Mesendoderm (in vitro differentiated cells): ENCODE results near the gene C1orf50.

Source experiments
- DNase-seq: peaks from one replicate; pipeline ENCODE4 v3.0.0; 2013
- H2AK5ac ChIP-seq: 2 replicates; pipeline ENCODE4 v1.6.1; 2013; ENCODE audit warnings: low read length, inconsistent platforms
- H2BK120ac ChIP-seq: 2 replicates; pipeline ENCODE4 v1.6.1; 2013; ENCODE audit warnings: low read depth, mild to moderate bottlenecking, low read length, moderate library complexity, mixed read lengths
- H2BK15ac ChIP-seq: replicated peaks from 2 replicates; pipeline ENCODE4 v1.6.1; 2013; ENCODE audit warnings: low read depth, mild to moderate bottlenecking, moderate library complexity
- H2BK5ac ChIP-seq: 2 replicates; pipeline ENCODE4 v1.6.1; 2013; ENCODE audit warnings: low read length, inconsistent platforms
- H3K18ac ChIP-seq: 2 replicates; pipeline ENCODE4 v1.6.1; 2013; ENCODE audit warnings: mild to moderate bottlenecking, low read length, mixed read lengths
- H3K23ac ChIP-seq: one replicate; pipeline ENCODE4 v1.6.1; 2013; ENCODE audit warnings: low read length
- H3K27ac ChIP-seq: 2 replicates; pipeline ENCODE4 v1.5.1; 2013; ENCODE audit warnings: low read depth, mild to moderate bottlenecking, inconsistent platforms, low read length, moderate library complexity
- H3K27me3 ChIP-seq: 2 replicates; pipeline ENCODE4 v1.6.1; 2013; ENCODE audit warnings: low read length, control low read depth, mild to moderate bottlenecking, inconsistent platforms; ENCODE audit not compliant: insufficient read depth, poor library complexity
- H3K36me3 ChIP-seq: 2 replicates; pipeline ENCODE4 v1.6.1; 2013; ENCODE audit warnings: low read length, inconsistent platforms; ENCODE audit not compliant: control insufficient read depth, insufficient read depth
- H3K4ac ChIP-seq: one replicate; pipeline ENCODE4 v1.6.1; 2013; ENCODE audit warnings: low read depth, mild to moderate bottlenecking, low read length, moderate library complexity
- H3K4me1 ChIP-seq: 2 replicates; pipeline ENCODE4 v1.6.1; 2013; ENCODE audit warnings: low read depth, low read length, inconsistent platforms; ENCODE audit not compliant: control insufficient read depth
- H3K4me2 ChIP-seq: 2 replicates; pipeline ENCODE4 v1.6.1; 2013; ENCODE audit warnings: low read length
- H3K4me3 ChIP-seq: 2 replicates; pipeline ENCODE4 v1.5.1; 2013; ENCODE audit warnings: mild to moderate bottlenecking, low read length
- H3K56ac ChIP-seq: one replicate; pipeline ENCODE4 v1.6.1; 2013; ENCODE audit warnings: low read length
- H3K79me1 ChIP-seq: 2 replicates; pipeline ENCODE4 v1.6.1; 2013; ENCODE audit warnings: low read length, inconsistent platforms
- H3K79me2 ChIP-seq: 2 replicates; pipeline ENCODE4 v1.6.1; 2013; ENCODE audit warnings: mild to moderate bottlenecking, low read length; ENCODE audit not compliant: control insufficient read depth, insufficient read depth
- H3K9ac ChIP-seq: 2 replicates; pipeline ENCODE4 v1.6.1; 2013; ENCODE audit warnings: low read length, inconsistent platforms
- H4K5ac ChIP-seq: one replicate; pipeline ENCODE4 v1.6.1; 2013; ENCODE audit warnings: low read length
- H4K8ac ChIP-seq: one replicate; pipeline ENCODE4 v1.6.1; 2013; ENCODE audit warnings: low read depth, mild to moderate bottlenecking, control low read depth, low read length, moderate library complexity
- WGBS: extraction: QIAGEN DNeasy Blood & Tissue Kit; methylation state at CpG from one replicate; pipeline ENCODE4 v1.1.7; 2013; ENCODE audit warnings: low lambda C conversion rate, missing lambda C conversion rate; ENCODE audit not compliant: insufficient coverage; ENCODE audit errors: extremely low coverage; 5-methylcytosine and 5-hydroxymethylcytosine counted together

Gene C1orf50

GRCh38 chr1:42757892-42758275 lies 9.2 kb upstream of the C1orf50 start:
- no peak overlapping the region for H2BK5ac ChIP-seq
- no peak overlapping the region for H2BK15ac ChIP-seq
- H3K27me3 ChIP-seq = no peaks in the 10 kb centered on the region
- H3K56ac ChIP-seq = no peak overlapping the region
- H3K36me3 ChIP-seq = peaks cover 19% of the 10 kb centered on the region
- H3K79me1 ChIP-seq = no peaks in the 10 kb centered on the region
- H3K23ac ChIP-seq = no peak overlapping the region
- H3K4me3 ChIP-seq = no peak overlapping the region
- no peaks in the 10 kb centered on the region for H3K4me1 ChIP-seq
- no peak overlapping the region for H3K27ac ChIP-seq
- DNase-seq = no peak
- no peak overlapping the region for H3K4me2 ChIP-seq
- no peak overlapping the region for H4K5ac ChIP-seq
- H3K79me2 ChIP-seq = no peaks in the 10 kb centered on the region
- H2AK5ac ChIP-seq = no peak overlapping the region
- H4K8ac ChIP-seq = no peak overlapping the region
- no peak overlapping the region for H3K9ac ChIP-seq
- H3K4ac ChIP-seq = no peak overlapping the region
- no peak overlapping the region for H2BK120ac ChIP-seq
- no peak overlapping the region for H3K18ac ChIP-seq

GRCh38 chr1:42758641-42759040 lies 8.4 kb upstream of the C1orf50 start:
- H3K4me1 ChIP-seq = no peaks in the 10 kb centered on the region
- WGBS = no CpG with 5 or more reads among the region's 3 CpGs

GRCh38 chr1:42759114-42759513 lies 7.9 kb upstream of the C1orf50 start:
- H3K18ac ChIP-seq = no peak overlapping the region
- no peak overlapping the region for H3K27ac ChIP-seq
- no peak overlapping the region for H2AK5ac ChIP-seq
- H3K4me2 ChIP-seq = no peak overlapping the region
- H4K5ac ChIP-seq = no peak overlapping the region
- H3K79me2 ChIP-seq = peaks cover 1% of the 10 kb centered on the region
- H3K56ac ChIP-seq = no peak overlapping the region
- H4K8ac ChIP-seq = no peak overlapping the region
- H3K36me3 ChIP-seq = peaks cover 15% of the 10 kb centered on the region
- H3K4me1 ChIP-seq = no peaks in the 10 kb centered on the region
- H3K4me3 ChIP-seq = no peak overlapping the region
- H2BK5ac ChIP-seq = no peak overlapping the region
- no peaks in the 10 kb centered on the region for H3K27me3 ChIP-seq
- H2BK120ac ChIP-seq = no peak overlapping the region
- H2BK15ac ChIP-seq = no peak overlapping the region
- no peak overlapping the region for H3K4ac ChIP-seq
- H3K23ac ChIP-seq = no peak overlapping the region
- DNase-seq = peak; percentile 61
- no CpG with 5 or more reads among the region's 9 CpGs for WGBS
- H3K9ac ChIP-seq = no peak overlapping the region
- no peaks in the 10 kb centered on the region for H3K79me1 ChIP-seq

More at GRCh38 chr1:42758641-42759040, 8.4 kb upstream of the C1orf50 start:
- Histone ChIP-seq H2BK5ac (no peak overlapping the region), H4K8ac (no peak overlapping the region), H3K9ac (no peak overlapping the region), H2AK5ac (no peak overlapping the region), H3K18ac (no peak overlapping the region), H3K36me3 (peaks cover 19% of the 10 kb centered on the region), H3K27me3 (no peaks in the 10 kb centered on the region), H2BK120ac (no peak overlapping the region), H3K23ac (no peak overlapping the region), H3K4ac (no peak overlapping the region), H4K5ac (no peak overlapping the region), H3K79me2 (no peaks in the 10 kb centered on the region), H3K4me2 (no peak overlapping the region), H3K56ac (no peak overlapping the region), H3K79me1 (no peaks in the 10 kb centered on the region), H3K4me3 (no peak overlapping the region), H2BK15ac (no peak overlapping the region), H3K27ac (no peak overlapping the region)
- DNase-seq = no peak

GRCh38 chr1:42761567-42761966 lies 5.5 kb upstream of the C1orf50 start:
- H3K27me3 ChIP-seq = no peaks in the 10 kb centered on the region
- no peak overlapping the region for H4K8ac ChIP-seq
- no peak overlapping the region for H2BK5ac ChIP-seq
- no peak overlapping the region for H3K4me2 ChIP-seq
- no CpG with 5 or more reads among the region's 4 CpGs for WGBS
- no peak overlapping the region for H2AK5ac ChIP-seq
- H2BK15ac ChIP-seq = no peak overlapping the region
- H3K23ac ChIP-seq = no peak overlapping the region
- H3K36me3 ChIP-seq = peaks cover 9% of the 10 kb centered on the region
- H4K5ac ChIP-seq = no peak overlapping the region
- no peak overlapping the region for H3K4ac ChIP-seq
- H3K9ac ChIP-seq = no peak overlapping the region
- DNase-seq = no peak
- H3K79me2 ChIP-seq = peaks cover 11% of the 10 kb centered on the region
- H3K4me3 ChIP-seq = no peak overlapping the region
- no peak overlapping the region for H2BK120ac ChIP-seq
- H3K18ac ChIP-seq = no peak overlapping the region
- H3K27ac ChIP-seq = no peak overlapping the region
- H3K4me1 ChIP-seq = peaks cover 9% of the 10 kb centered on the region
- peaks cover 8% of the 10 kb centered on the region for H3K79me1 ChIP-seq
- no peak overlapping the region for H3K56ac ChIP-seq

DNA sequence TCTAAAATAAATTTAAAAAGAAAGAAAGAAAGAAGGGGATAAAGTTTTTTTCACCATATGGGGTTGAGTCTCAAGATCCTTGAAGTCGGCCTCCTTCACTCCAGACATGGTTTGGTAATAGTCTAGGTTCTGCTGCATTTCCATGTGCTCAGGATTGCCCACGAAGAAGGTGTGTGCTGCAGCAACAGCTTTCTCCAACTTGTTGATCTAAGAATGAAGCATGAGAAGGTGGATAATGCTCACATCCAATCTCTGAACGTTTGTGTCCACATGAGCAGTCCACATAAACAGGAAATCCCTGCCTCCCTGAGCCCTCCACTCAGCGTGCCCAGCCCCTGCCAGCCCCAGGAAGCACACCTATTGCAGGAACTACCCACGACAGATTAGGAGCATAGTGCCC lies 4.8 kb upstream of the C1orf50 start:
- peaks cover 8% of the 10 kb centered on the region for H3K79me1 ChIP-seq
- no CpG with 5 or more reads among the region's 5 CpGs for WGBS

DNA sequence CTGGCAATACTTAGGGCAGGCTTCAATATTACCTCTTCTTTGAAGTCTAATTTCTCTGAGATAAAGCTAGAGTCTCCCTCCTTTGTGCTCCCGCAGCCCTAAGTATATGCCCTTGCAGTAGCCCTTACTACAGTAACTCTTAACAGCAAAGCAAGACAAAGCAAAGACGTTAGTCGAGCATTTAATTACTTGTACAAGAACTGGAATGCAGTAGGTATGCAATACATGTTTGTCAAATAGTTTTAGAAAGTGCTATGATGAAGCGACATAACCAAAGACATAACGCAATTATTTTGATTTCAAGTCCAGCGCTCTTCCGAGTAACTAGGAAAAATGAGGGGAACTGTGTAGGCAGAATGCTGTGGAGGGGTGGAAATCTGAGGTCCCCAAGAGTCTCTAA lies 1.8 kb upstream of the C1orf50 start:
- Histone ChIP-seq H3K9ac (peak overlapping the region; percentile 95), H4K8ac (no peak overlapping the region), H3K27ac (no peak overlapping the region), H3K23ac (no peak overlapping the region), H3K4me1 (peaks cover 9% of the 10 kb centered on the region), H3K18ac (no peak overlapping the region), H2BK15ac (no peak overlapping the region), H2BK120ac (no peak overlapping the region), H3K56ac (peak overlapping the region; percentile 87), H3K4me2 (peak overlapping the region; percentile 63), H3K79me2 (peaks cover 13% of the 10 kb centered on the region), H3K36me3 (no peaks in the 10 kb centered on the region), H4K5ac (no peak overlapping the region), H2AK5ac (no peak overlapping the region), H3K4ac (no peak overlapping the region), H3K27me3 (no peaks in the 10 kb centered on the region), H2BK5ac (no peak overlapping the region), H3K4me3 (peak overlapping the region; percentile 21), H3K79me1 (peaks cover 8% of the 10 kb centered on the region)
- no peak for DNase-seq
- WGBS = no CpG with 5 or more reads among the region's 7 CpGs

More for the DNA sequence above, 4.8 kb upstream of the C1orf50 start:
- Histone ChIP-seq H2BK5ac (no peak overlapping the region), H3K4me2 (no peak overlapping the region), H4K5ac (no peak overlapping the region), H2BK120ac (no peak overlapping the region), H3K56ac (no peak overlapping the region), H3K9ac (no peak overlapping the region), H2BK15ac (no peak overlapping the region), H3K23ac (no peak overlapping the region), H3K36me3 (peaks cover 9% of the 10 kb centered on the region), H4K8ac (no peak overlapping the region), H3K18ac (no peak overlapping the region), H3K4me1 (peaks cover 9% of the 10 kb centered on the region), H3K4me3 (no peak overlapping the region), H3K79me2 (peaks cover 11% of the 10 kb centered on the region), H3K27ac (no peak overlapping the region), H2AK5ac (no peak overlapping the region), H3K4ac (no peak overlapping the region), H3K27me3 (no peaks in the 10 kb centered on the region)
- no peak for DNase-seq
